NCI-H345 (cell line): ENCODE data around the gene OR6K6.

Experiments
- DNase-seq: peaks from one replicate; lab custom pipeline; 2025; lab: John Stamatoyannopoulos, UW

The OR6K6 gene

GRCh38 chr1:158754420-158754819, at the start of gene OR6K6:
Gene OR6K6 (plus strand): TSS chr1:158754720. CDS start chr1:158754888, 168 bp downstream.
- DNase-seq = no peak

GRCh38 chr1:158706096-158706495, 48.4 kb upstream of the OR6K6 start:
- DNase-seq = no peak

- DNase-seq = no peak
Measured at GRCh38 chr1:158711098-158711497, 43.4 kb upstream of the OR6K6 start.

- DNase-seq = no peak
Measured at GRCh38 chr1:158714754-158715153, 39.8 kb upstream of the OR6K6 start.

- DNase-seq = no peak
Measured at GRCh38 chr1:158716335-158716734, 38.2 kb upstream of the OR6K6 start.

- no peak for DNase-seq
Measured at GRCh38 chr1:158717344-158717743, 37.2 kb upstream of the OR6K6 start.

GRCh38 chr1:158719664-158720063, 34.9 kb upstream of the OR6K6 start:
- DNase-seq = no peak

- no peak for DNase-seq
Measured at GRCh38 chr1:158720620-158721019, 33.9 kb upstream of the OR6K6 start, which contains the start of gene OR6K3. Gene OR6K3 (minus strand): TSS chr1:158720720. CDS start chr1:158718115, 2,605 bp downstream.

GRCh38 chr1:158724442-158724841, 30.1 kb upstream of the OR6K6 start:
- no peak for DNase-seq

- no peak for DNase-seq
Measured at GRCh38 chr1:158728510-158729225, 25.9 kb upstream of the OR6K6 start.

- no peak for DNase-seq
Measured at GRCh38 chr1:158730453-158730852, 24.1 kb upstream of the OR6K6 start.

- no peak for DNase-seq
Measured at GRCh38 chr1:158731707-158732106, 22.8 kb upstream of the OR6K6 start.

GRCh38 chr1:158732524-158732923, 22.0 kb upstream of the OR6K6 start:
- no peak for DNase-seq

GRCh38 chr1:158735848-158736247, 18.7 kb upstream of the OR6K6 start:
- no peak for DNase-seq

GRCh38 chr1:158752155-158752712, 2.3 kb upstream of the OR6K6 start:
- no peak for DNase-seq

- no peak for DNase-seq
Measured at GRCh38 chr1:158771950-158772866, 17.7 kb downstream of the OR6K6 start, which contains the start of gene OR6N1. Gene OR6N1 (minus strand): TSS chr1:158772195. CDS start chr1:158766682, 5,513 bp downstream.

GRCh38 chr1:158781104-158781503, 26.6 kb downstream of the OR6K6 start, which contains the start of gene OR6N2:
Gene OR6N2 (minus strand): TSS chr1:158781204. CDS start chr1:158777635, 3,569 bp downstream.
- DNase-seq = no peak

GRCh38 chr1:158793604-158794003, 39.1 kb downstream of the OR6K6 start:
- no peak for DNase-seq

- no peak for DNase-seq
Measured at GRCh38 chr1:158794247-158794646, 39.7 kb downstream of the OR6K6 start.

- DNase-seq = no peak
Measured at GRCh38 chr1:158798531-158798930, 44.0 kb downstream of the OR6K6 start.

- no peak for DNase-seq
Measured at GRCh38 chr1:158799689-158800088, 45.2 kb downstream of the OR6K6 start.

GRCh38 chr1:158800526-158800925, 46.0 kb downstream of the OR6K6 start:
- no peak for DNase-seq
